22Rv1 (cell line): ENCODE data around the gene AUP1.

Source experiments
- H3K27ac ChIP-seq: fragments of 450-650 bp; 2 replicates; pipeline ENCODE4 v1.5.1; 2017
- ZFX ChIP-seq: fragments of 450-650 bp; IDR thresholded peaks from 2 replicates; pipeline ENCODE4 v1.6.1; 2017; ENCODE audit warnings: antibody characterized with exemption, borderline replicate concordance
- TF ChIP-seq, protein P1 (sequence below): fragments of 450-650 bp; IDR thresholded peaks from 2 replicates; pipeline ENCODE4 v1.5.1; 2017; ENCODE audit warnings: mild to moderate bottlenecking

Gene AUP1

DNA sequence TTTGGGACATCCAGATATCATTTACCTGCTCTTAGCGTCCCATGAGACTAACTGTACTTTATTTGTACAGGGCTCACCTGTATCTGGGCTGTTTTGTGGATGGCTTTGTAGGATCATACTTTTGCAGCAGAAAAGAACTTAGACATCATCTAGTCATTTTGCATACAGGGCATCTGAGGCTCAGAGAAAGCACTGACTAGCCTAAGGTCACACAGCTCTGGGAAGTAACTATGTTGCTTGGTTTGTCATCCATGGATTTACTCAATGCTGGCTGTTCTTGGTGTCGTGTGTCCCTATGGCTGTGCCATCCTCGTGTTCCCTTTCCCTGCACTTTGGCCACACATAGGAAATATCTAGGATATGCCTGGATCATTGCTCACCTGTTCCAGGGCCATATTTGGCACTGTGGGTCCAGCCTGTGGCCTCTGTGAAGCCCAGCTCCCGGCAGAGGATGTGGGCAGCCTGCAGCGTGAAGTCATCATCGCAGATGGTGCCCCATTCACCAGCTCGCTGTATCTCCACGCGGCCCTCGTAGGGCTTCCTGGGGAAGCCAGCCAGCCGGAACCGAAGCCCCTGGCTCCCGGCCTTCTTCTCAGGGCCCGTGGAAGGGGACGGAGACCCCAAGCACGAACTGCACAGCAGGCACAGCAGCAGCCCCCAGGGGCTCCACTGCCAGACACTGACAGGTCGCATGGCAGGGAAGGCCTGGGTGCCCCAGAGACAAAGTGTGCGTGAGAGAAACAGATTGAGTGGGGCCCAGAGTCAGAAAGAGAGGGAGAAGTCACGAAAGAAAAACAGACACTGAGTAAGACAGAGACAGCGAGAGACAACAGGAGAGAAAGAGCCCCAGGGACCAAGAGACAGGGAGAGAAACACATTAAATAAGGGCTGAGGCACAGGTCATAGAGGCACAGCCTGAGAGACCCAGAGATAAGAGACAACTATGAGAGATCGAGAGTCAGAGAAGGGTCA is 22.7 kb upstream of the AUP1 start:
- no peak overlapping the region for H3K27ac ChIP-seq
- TF ChIP-seq, protein P1, sequence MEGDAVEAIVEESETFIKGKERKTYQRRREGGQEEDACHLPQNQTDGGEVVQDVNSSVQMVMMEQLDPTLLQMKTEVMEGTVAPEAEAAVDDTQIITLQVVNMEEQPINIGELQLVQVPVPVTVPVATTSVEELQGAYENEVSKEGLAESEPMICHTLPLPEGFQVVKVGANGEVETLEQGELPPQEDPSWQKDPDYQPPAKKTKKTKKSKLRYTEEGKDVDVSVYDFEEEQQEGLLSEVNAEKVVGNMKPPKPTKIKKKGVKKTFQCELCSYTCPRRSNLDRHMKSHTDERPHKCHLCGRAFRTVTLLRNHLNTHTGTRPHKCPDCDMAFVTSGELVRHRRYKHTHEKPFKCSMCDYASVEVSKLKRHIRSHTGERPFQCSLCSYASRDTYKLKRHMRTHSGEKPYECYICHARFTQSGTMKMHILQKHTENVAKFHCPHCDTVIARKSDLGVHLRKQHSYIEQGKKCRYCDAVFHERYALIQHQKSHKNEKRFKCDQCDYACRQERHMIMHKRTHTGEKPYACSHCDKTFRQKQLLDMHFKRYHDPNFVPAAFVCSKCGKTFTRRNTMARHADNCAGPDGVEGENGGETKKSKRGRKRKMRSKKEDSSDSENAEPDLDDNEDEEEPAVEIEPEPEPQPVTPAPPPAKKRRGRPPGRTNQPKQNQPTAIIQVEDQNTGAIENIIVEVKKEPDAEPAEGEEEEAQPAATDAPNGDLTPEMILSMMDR, result no peak
- no peak for TF ChIP-seq ZFX

DNA sequence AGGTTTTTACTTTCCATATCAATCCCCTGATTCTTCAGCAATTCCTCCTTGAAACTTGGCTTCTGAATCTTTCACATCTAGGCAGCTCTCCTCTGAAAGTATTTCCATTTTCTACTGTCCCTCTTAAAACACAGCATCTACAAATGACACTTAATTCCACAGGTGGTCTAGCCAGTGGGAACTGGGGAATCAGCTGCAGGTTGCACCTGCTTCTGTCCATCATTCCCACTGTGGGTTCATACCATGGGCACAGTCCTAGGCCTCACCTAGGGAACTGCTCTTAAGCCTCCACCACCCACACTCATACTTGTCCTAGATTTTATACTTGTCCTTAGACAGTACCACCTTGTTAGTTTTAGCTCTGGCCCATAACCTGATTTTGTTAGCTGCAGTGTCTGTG is 22.0 kb upstream of the AUP1 start:
- H3K27ac ChIP-seq, result no peak overlapping the region

DNA sequence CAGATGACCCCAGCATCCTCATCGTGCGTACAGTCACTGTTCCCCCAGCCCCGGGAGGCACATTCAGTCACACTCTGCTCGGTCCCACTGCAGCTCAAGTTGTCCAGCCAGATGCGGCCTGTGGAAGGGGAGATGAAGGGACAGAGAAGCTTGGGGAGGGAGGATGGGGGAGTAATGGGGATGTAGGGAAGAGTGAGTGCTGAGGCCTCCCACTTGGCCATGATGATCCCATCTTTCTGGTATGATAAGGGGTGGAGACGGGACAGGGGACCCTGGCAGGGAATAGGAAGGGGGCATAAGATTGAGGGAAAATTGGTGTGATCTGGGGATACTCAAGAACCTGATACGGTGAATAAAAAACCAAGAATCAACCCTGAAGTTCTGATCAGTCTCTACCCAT is 20.7 kb upstream of the AUP1 start:
- TF ChIP-seq, protein P1, result no peak
- TF ChIP-seq ZFX, result no peak
- peak overlapping the region; percentile 87 for H3K27ac ChIP-seq

More for the DNA sequence above, 22.0 kb upstream of the AUP1 start:
- TF ChIP-seq, protein P1, result no peak
- no peak for TF ChIP-seq ZFX

DNA sequence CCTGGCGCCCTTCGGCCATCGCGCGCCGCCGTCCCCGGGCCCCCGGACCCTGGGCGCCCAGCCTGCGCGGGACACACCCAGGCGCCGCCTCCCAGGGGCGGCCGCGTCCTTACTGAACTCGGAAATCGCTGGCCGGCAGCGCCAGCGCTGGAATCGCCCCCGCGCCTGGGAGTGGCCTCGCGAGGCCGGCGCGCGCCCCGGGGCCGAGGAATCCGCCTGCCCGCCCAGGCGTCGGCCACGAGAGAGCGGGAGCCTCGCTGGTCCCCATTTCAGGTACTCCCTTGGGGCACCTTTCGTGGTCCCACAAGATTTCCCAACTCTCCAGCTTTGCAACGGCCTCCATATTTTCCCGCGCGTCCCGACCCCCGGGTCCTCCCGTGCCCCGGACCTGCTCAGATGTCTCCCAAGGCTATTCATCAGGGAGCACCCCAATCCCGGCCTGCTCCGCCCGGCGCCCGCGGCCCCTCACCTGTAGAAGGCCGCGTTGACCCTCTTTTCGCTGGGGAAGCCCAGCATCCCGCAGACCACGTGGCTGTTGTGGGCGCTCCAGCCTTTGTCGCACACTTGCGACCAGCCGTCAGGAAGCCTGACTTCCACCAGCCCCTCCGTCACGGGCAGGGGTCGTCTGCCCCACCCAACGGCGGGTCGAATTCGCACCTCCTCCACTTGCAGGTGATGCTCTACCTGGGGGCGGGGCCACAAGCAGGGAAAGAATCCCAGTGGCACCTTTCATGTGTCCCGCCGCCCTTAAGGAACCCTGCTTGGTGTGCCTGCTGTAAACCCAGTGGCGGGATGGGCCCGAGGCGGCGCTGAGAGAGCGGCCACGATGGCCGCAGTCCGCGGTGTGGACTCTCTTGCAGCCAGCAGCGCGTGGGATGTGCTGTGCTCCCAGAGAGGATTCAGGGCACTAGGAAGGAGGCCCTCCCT is 19.7 kb upstream of the AUP1 start:
- peak overlapping the region; percentile 87 for H3K27ac ChIP-seq
- TF ChIP-seq ZFX, result no peak
- TF ChIP-seq, protein P1, result 0 out of 2 replicates have a peak, but pooled peaks have one; percentile 4

DNA sequence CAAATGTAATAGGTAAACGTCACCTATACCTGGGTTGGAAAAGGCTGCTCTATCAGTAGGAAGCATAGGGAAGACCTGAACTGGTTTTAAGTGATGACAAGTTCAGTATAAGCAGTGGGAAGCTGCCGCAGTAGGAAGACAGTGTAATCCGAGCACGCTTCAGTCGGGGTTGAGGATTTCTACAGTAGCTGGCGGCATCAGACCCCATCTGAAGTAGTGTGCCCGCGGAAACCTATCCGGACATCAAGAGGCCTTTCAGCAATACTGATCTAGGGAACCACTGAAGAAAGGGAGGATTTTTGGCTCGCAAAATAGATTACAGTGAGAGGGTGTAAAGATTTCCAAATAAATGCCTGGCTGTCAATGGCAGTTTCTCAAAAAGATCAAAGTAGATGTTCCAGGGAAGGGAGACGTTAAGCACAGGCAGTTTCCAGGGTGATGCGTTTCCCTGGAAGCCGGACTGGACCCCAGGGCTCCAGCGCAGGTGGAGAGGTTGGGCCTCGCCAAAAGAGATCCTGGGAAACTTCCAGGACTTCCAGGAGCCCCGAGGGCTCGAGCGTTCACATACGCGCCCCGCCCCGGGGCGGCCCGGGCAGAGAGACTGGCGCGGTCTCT is 18.9 kb upstream of the AUP1 start:
- no peak for TF ChIP-seq ZFX
- TF ChIP-seq, protein P1, result no peak
- H3K27ac ChIP-seq, result peak overlapping the region; percentile 87

DNA sequence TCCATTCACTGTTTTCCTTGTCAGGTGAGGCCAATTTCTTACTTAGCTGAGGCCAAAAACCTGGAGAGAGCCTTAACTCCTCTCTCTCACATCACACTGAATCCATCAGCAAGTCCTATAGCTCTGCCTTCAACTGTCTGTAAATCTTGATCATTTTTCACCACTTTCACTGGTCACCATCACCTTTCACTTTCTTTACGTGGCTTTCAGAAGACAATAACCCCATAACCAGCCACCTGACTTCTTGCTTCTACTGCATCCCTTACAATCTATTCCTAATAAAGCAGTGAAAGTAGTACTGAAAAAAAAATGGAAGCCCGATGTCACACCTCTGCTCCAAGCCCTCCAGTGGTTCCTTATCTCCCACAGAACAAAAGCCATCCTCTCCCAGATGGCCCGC is 16.5 kb upstream of the AUP1 start:
- TF ChIP-seq, protein P1, result no peak
- no peak for TF ChIP-seq ZFX
- no peak overlapping the region for H3K27ac ChIP-seq
